WTC11 (cell line): ENCODE data around the gene ACY1. TPM values are rescaled to one million over a fixed set of nuclear protein-coding genes. Genes with fewer than 3 reads are reported as not detected.

Experiments
- ATAC-seq: fragments of 200-7000 bp; cut with Tn5 transposase; 2 replicates; pipeline ENCODE4 v1.10.0; 2021; ENCODE audit warnings: mild to moderate bottlenecking, moderate library complexity
- CTCF ChIA-PET: fragments of 300-600 bp; sonication (Branson Sonifier 250); formaldehyde crosslinking; loops from one replicate; lab custom pipeline; 2021; ENCODE audit warnings: antibody characterized with exemption; lab: Charles Lee
- POLR2A ChIA-PET: fragments of 350-600 bp; sonication (Branson Sonifier 250); formaldehyde crosslinking; loops from one replicate; lab custom pipeline; 2021; ENCODE audit warnings: antibody characterized with exemption; lab: Charles Lee
- DNase-seq: peaks from one replicate; pipeline ENCODE4 v3.0.0; 2021; ENCODE audit warnings: low spot score
- H3K27ac Mint-ChIP-seq: 2 replicates; pipeline ENCODE4 v1.8.0; 2021; ENCODE audit warnings: mixed read lengths
- H3K27me3 Mint-ChIP-seq: 2 replicates; pipeline ENCODE4 v1.8.0; 2021; ENCODE audit warnings: low read depth, mild to moderate bottlenecking, moderate library complexity, mixed read lengths
- H3K36me3 Mint-ChIP-seq: 2 replicates; pipeline ENCODE4 v1.8.0; 2021; ENCODE audit warnings: mixed read lengths
- H3K4me1 Mint-ChIP-seq: 2 replicates; pipeline ENCODE4 v1.8.0; 2022; ENCODE audit warnings: mixed read lengths
- H3K4me3 Mint-ChIP-seq: 2 replicates; pipeline ENCODE4 v1.8.0; 2021; ENCODE audit warnings: mild to moderate bottlenecking, moderate library complexity, mixed read lengths
- H3K9me3 Mint-ChIP-seq: 2 replicates; pipeline ENCODE4 v1.8.0; 2021; ENCODE audit warnings: mixed read lengths
- CREM ChIP-seq: sonication (generic); formaldehyde crosslinking; IDR thresholded peaks from 2 replicates; pipeline ENCODE4 v1.8.1; 2022; ENCODE audit warnings: mild to moderate bottlenecking, missing genetic modification reagents, moderate library complexity
- ZNF232 ChIP-seq: sonication (generic); formaldehyde crosslinking; IDR thresholded peaks from 2 replicates; pipeline ENCODE4 v1.8.0; 2022; ENCODE audit warnings: mild to moderate bottlenecking, missing genetic modification reagents
- ZNF263 ChIP-seq: sonication (generic); formaldehyde crosslinking; IDR thresholded peaks from 2 replicates; pipeline ENCODE4 v1.8.1; 2022; ENCODE audit warnings: low read depth, mild to moderate bottlenecking, moderate library complexity, missing genetic modification reagents
- total RNA-seq: library from RNA; stranded (reverse); gene quantifications from 3 replicates; pipeline ENCODE4 v1.2.3, GENCODE V29; 2021
- TF ChIP-seq, protein P1 (sequence below): sonication (generic); formaldehyde crosslinking; IDR thresholded peaks from 2 replicates; pipeline ENCODE4 v1.8.0; 2022; ENCODE audit warnings: mild to moderate bottlenecking, missing genetic modification reagents
- TF ChIP-seq, protein P2 (sequence below): sonication (generic); formaldehyde crosslinking; IDR thresholded peaks from 2 replicates; pipeline ENCODE4 v1.8.0; 2022; ENCODE audit warnings: missing genetic modification reagents
- TF ChIP-seq, protein P3 (sequence below): sonication (generic); formaldehyde crosslinking; conservative IDR thresholded peaks from 2 replicates; pipeline ENCODE4 v1.8.1; 2023; ENCODE audit warnings: mild to moderate bottlenecking, low read depth, missing genetic modification reagents, moderate library complexity
- TF ChIP-seq, protein P4 (sequence below): sonication (generic); formaldehyde crosslinking; IDR thresholded peaks from 2 replicates; pipeline ENCODE4 v1.8.1; 2023; ENCODE audit warnings: mild to moderate bottlenecking, moderate library complexity, missing genetic modification reagents
- TF ChIP-seq, protein P5 (sequence below): sonication (generic); formaldehyde crosslinking; IDR thresholded peaks from 2 replicates; pipeline ENCODE4 v1.8.1; 2023; ENCODE audit warnings: mild to moderate bottlenecking, missing genetic modification reagents, moderate library complexity
- TF ChIP-seq, protein P6 (sequence below): fragments of 250-450 bp; sonication (Bioruptor Pico); conservative IDR thresholded peaks from 2 replicates; pipeline ENCODE4 v1.9.0; 2021; ENCODE audit warnings: mild to moderate bottlenecking
- TF ChIP-seq, protein P7 (sequence below): sonication (generic); formaldehyde crosslinking; IDR thresholded peaks from 2 replicates; pipeline ENCODE4 v1.8.1; 2023; ENCODE audit warnings: mild to moderate bottlenecking, missing genetic modification reagents, borderline replicate concordance
- TF ChIP-seq, protein P8 (sequence below): fragments of 250-450 bp; sonication (Bioruptor Pico); IDR thresholded peaks from 2 replicates; pipeline ENCODE4 v1.9.0; 2021; ENCODE audit warnings: mild to moderate bottlenecking

The ACY1 gene
- total RNA-seq, 1 experiment from 2014 or later = 53.8 TPM

DNA sequence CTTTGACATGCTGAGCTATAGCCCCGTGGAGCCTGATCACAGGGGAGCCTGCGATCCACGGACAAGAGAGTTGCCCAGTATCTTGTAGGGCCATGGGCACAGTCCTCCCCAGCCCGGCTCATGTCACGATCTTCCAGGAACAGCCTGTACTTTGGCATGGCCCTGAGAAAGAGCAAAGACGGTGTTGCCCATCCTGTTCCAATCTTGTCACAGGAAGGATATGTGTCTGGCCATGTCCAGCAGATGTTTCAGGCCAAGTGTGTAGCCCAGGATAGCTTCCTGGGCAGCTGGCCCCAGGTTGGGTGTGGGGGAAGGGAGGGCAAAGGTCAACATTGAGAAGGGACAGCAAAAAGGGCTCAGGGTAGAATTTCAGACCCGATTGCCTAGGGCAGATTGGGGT lies 29.4 kb downstream of the ACY1 start:
- no peak overlapping the region for H3K4me3 Mint-ChIP-seq
- DNase-seq = no peak
- peaks cover 5% of the 10 kb centered on the region for H3K4me1 Mint-ChIP-seq
- H3K27ac Mint-ChIP-seq = no peak overlapping the region
- H3K36me3 Mint-ChIP-seq = no peaks in the 10 kb centered on the region
- TF ChIP-seq, protein P1, sequence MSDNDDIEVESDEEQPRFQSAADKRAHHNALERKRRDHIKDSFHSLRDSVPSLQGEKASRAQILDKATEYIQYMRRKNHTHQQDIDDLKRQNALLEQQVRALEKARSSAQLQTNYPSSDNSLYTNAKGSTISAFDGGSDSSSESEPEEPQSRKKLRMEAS (CRISPR knock-in tag) = no peak
- TF ChIP-seq, protein P2, sequence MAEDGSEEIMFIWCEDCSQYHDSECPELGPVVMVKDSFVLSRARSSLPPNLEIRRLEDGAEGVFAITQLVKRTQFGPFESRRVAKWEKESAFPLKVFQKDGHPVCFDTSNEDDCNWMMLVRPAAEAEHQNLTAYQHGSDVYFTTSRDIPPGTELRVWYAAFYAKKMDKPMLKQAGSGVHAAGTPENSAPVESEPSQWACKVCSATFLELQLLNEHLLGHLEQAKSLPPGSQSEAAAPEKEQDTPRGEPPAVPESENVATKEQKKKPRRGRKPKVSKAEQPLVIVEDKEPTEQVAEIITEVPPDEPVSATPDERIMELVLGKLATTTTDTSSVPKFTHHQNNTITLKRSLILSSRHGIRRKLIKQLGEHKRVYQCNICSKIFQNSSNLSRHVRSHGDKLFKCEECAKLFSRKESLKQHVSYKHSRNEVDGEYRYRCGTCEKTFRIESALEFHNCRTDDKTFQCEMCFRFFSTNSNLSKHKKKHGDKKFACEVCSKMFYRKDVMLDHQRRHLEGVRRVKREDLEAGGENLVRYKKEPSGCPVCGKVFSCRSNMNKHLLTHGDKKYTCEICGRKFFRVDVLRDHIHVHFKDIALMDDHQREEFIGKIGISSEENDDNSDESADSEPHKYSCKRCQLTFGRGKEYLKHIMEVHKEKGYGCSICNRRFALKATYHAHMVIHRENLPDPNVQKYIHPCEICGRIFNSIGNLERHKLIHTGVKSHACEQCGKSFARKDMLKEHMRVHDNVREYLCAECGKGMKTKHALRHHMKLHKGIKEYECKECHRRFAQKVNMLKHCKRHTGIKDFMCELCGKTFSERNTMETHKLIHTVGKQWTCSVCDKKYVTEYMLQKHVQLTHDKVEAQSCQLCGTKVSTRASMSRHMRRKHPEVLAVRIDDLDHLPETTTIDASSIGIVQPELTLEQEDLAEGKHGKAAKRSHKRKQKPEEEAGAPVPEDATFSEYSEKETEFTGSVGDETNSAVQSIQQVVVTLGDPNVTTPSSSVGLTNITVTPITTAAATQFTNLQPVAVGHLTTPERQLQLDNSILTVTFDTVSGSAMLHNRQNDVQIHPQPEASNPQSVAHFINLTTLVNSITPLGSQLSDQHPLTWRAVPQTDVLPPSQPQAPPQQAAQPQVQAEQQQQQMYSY = no peak
- TF ChIP-seq, protein P3, sequence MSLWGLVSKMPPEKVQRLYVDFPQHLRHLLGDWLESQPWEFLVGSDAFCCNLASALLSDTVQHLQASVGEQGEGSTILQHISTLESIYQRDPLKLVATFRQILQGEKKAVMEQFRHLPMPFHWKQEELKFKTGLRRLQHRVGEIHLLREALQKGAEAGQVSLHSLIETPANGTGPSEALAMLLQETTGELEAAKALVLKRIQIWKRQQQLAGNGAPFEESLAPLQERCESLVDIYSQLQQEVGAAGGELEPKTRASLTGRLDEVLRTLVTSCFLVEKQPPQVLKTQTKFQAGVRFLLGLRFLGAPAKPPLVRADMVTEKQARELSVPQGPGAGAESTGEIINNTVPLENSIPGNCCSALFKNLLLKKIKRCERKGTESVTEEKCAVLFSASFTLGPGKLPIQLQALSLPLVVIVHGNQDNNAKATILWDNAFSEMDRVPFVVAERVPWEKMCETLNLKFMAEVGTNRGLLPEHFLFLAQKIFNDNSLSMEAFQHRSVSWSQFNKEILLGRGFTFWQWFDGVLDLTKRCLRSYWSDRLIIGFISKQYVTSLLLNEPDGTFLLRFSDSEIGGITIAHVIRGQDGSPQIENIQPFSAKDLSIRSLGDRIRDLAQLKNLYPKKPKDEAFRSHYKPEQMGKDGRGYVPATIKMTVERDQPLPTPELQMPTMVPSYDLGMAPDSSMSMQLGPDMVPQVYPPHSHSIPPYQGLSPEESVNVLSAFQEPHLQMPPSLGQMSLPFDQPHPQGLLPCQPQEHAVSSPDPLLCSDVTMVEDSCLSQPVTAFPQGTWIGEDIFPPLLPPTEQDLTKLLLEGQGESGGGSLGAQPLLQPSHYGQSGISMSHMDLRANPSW = no peak
- TF ChIP-seq, protein P4, sequence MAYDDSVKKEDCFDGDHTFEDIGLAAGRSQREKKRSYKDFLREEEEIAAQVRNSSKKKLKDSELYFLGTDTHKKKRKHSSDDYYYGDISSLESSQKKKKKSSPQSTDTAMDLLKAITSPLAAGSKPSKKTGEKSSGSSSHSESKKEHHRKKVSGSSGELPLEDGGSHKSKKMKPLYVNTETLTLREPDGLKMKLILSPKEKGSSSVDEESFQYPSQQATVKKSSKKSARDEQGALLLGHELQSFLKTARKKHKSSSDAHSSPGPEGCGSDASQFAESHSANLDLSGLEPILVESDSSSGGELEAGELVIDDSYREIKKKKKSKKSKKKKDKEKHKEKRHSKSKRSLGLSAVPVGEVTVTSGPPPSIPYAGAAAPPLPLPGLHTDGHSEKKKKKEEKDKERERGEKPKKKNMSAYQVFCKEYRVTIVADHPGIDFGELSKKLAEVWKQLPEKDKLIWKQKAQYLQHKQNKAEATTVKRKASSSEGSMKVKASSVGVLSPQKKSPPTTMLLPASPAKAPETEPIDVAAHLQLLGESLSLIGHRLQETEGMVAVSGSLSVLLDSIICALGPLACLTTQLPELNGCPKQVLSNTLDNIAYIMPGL (CRISPR knock-in tag) = no peak
- TF ChIP-seq ZNF263 (no peak), ZNF232 (CRISPR knock-in tag) (no peak), CREM (no peak)
- TF ChIP-seq, protein P5, sequence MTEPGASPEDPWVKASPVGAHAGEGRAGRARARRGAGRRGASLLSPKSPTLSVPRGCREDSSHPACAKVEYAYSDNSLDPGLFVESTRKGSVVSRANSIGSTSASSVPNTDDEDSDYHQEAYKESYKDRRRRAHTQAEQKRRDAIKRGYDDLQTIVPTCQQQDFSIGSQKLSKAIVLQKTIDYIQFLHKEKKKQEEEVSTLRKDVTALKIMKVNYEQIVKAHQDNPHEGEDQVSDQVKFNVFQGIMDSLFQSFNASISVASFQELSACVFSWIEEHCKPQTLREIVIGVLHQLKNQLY (CRISPR knock-in tag) = no peak
- TF ChIP-seq, protein P6, sequence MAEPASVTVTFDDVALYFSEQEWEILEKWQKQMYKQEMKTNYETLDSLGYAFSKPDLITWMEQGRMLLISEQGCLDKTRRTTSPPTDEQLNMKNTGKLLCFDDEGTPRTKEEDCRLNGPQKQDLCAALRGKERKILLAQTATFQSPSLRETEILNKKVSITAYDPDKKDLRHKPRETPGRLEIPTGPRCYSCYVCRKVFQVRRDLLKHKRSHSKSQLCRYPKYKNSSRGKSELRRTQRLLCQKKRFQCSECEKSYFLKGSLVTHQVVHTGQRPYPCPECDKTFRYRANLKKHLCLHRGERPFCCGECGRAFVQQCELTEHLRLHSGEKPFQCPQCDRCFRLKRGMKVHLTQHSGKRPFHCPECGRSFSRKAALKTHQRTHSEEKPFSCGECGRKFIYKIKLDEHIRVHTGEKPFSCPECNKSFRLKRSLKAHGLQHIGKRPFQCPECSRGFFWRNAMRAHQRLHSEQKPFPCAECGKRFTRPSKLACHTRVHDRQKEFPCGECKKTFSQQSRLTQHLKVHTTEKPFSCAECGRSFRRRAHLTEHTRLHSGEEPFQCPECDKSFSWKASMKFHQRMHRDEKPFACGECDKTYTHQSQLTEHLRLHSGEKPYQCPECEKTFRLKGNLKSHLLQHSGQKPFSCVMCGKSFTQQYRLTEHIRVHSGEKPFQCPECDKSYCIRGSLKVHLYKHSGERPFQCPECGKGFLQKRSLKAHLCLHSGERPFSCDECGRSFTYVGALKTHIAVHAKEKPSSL (CRISPR knock-in tag) = no peak
- no peak for ATAC-seq
- no peaks in the 10 kb centered on the region for H3K9me3 Mint-ChIP-seq
- POLR2A ChIA-PET = no interaction called here
- H3K27me3 Mint-ChIP-seq = no peaks in the 10 kb centered on the region; the same call in 1 of the 2 replicates
- CTCF ChIA-PET = interaction anchor here (1.1 to 13.0 kb wide), 10 partner anchors 9 to 110 kb away, joined by 3 to 138 read pairs (median 6); partner anchors contain the start of genes DUSP7 and RRP9

DNA sequence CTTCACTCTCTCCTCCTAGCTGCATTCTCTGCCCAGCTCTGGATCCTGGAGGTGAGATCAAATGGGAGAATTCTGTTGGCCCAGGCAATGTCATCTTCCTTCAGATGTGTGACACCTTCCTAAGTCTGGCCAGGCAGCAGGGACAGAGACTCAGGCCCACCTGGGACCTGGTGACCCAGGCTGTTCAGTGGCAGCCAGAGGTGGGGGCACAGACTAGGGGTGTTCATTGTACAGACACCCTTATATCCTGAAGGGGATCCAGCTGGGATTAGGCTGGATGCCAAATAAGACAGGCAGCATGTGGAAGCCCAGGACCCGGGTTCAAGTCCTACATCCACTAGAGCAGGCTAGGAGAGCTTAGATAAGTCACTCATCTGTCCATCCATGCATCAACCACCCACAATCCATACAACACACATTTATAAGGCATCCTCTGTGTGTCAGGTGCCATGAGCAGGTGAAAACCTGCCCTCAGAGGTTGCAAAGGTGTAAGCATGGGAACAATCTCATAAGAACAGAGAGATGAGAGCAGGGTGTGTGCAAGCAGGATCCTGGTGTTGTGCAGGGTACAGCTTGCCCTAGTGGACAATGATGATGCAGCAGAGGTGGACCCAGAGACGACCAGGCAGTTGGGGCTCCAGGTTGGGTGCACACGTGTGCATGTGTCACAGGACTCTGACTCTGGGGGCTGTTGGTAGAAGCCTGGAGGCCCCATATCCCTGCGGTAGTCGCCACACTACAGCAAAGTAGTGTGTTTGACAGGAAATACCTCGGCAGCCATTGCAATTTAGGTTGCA lies 30.7 kb downstream of the ACY1 start:
- Mint-ChIP-seq H3K27me3 (no peaks in the 10 kb centered on the region; the same call in 1 of the 2 replicates), H3K4me3 (no peak overlapping the region), H3K4me1 (peaks cover 5% of the 10 kb centered on the region; the same call in 1 of the 2 replicates), H3K9me3 (no peaks in the 10 kb centered on the region), H3K36me3 (no peaks in the 10 kb centered on the region), H3K27ac (0 out of 2 replicates have a peak overlapping the region, but pooled peaks have one; percentile 15)
- CTCF ChIA-PET = interaction anchor here (0.7 to 13.0 kb wide), 23 partner anchors 8 to 375 kb away, joined by 3 to 138 read pairs (median 6); partner anchors contain the start of genes ABHD14B, DUSP7 and RPL29
- ATAC-seq = peak; percentile 31
- DNase-seq = no peak
- POLR2A ChIA-PET = no interaction called here
- TF ChIP-seq, protein P7, sequence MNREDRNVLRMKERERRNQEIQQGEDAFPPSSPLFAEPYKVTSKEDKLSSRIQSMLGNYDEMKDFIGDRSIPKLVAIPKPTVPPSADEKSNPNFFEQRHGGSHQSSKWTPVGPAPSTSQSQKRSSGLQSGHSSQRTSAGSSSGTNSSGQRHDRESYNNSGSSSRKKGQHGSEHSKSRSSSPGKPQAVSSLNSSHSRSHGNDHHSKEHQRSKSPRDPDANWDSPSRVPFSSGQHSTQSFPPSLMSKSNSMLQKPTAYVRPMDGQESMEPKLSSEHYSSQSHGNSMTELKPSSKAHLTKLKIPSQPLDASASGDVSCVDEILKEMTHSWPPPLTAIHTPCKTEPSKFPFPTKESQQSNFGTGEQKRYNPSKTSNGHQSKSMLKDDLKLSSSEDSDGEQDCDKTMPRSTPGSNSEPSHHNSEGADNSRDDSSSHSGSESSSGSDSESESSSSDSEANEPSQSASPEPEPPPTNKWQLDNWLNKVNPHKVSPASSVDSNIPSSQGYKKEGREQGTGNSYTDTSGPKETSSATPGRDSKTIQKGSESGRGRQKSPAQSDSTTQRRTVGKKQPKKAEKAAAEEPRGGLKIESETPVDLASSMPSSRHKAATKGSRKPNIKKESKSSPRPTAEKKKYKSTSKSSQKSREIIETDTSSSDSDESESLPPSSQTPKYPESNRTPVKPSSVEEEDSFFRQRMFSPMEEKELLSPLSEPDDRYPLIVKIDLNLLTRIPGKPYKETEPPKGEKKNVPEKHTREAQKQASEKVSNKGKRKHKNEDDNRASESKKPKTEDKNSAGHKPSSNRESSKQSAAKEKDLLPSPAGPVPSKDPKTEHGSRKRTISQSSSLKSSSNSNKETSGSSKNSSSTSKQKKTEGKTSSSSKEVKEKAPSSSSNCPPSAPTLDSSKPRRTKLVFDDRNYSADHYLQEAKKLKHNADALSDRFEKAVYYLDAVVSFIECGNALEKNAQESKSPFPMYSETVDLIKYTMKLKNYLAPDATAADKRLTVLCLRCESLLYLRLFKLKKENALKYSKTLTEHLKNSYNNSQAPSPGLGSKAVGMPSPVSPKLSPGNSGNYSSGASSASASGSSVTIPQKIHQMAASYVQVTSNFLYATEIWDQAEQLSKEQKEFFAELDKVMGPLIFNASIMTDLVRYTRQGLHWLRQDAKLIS (CRISPR knock-in tag) = no peak
- TF ChIP-seq, protein P4 (CRISPR knock-in tag) = no peak
- TF ChIP-seq, protein P8, sequence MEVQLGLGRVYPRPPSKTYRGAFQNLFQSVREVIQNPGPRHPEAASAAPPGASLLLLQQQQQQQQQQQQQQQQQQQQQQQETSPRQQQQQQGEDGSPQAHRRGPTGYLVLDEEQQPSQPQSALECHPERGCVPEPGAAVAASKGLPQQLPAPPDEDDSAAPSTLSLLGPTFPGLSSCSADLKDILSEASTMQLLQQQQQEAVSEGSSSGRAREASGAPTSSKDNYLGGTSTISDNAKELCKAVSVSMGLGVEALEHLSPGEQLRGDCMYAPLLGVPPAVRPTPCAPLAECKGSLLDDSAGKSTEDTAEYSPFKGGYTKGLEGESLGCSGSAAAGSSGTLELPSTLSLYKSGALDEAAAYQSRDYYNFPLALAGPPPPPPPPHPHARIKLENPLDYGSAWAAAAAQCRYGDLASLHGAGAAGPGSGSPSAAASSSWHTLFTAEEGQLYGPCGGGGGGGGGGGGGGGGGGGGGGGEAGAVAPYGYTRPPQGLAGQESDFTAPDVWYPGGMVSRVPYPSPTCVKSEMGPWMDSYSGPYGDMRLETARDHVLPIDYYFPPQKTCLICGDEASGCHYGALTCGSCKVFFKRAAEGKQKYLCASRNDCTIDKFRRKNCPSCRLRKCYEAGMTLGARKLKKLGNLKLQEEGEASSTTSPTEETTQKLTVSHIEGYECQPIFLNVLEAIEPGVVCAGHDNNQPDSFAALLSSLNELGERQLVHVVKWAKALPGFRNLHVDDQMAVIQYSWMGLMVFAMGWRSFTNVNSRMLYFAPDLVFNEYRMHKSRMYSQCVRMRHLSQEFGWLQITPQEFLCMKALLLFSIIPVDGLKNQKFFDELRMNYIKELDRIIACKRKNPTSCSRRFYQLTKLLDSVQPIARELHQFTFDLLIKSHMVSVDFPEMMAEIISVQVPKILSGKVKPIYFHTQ (CRISPR knock-in tag) = no peak
